ENCODE data around the gene GINS3. TPM values are rescaled to one million over a fixed set of nuclear protein-coding genes. Genes with fewer than 3 reads are reported as not detected.

The GINS3 gene
- total RNA-seq, 1 experiment from 2014 or later, result 7.3 TPM

DNA sequence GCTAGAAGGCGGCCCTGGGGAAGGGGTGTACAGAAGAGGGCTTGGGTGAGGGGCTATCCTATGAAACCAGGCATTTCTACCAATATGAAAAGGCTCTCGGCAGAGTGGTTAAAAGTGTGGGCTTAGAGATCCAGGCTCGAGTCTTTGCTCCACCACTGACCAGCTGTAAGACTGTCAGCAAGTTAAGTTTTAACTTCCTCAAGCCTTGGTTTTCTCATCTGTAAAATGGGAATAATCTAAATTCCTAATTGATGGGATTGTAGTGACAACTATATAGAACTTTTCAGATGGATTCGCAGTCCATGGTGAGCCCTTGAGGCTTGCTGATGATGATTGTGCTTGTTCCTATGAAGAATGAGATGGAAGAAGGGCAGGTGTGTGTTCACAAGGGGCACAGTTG is 57.0 kb downstream of the GINS3 start (continued):
- TF ChIP-seq NFATC4 (CRISPR knock-in tag; IDR thresholded peaks at IDR 0.05), result no peak
- TF ChIP-seq, protein P1, sequence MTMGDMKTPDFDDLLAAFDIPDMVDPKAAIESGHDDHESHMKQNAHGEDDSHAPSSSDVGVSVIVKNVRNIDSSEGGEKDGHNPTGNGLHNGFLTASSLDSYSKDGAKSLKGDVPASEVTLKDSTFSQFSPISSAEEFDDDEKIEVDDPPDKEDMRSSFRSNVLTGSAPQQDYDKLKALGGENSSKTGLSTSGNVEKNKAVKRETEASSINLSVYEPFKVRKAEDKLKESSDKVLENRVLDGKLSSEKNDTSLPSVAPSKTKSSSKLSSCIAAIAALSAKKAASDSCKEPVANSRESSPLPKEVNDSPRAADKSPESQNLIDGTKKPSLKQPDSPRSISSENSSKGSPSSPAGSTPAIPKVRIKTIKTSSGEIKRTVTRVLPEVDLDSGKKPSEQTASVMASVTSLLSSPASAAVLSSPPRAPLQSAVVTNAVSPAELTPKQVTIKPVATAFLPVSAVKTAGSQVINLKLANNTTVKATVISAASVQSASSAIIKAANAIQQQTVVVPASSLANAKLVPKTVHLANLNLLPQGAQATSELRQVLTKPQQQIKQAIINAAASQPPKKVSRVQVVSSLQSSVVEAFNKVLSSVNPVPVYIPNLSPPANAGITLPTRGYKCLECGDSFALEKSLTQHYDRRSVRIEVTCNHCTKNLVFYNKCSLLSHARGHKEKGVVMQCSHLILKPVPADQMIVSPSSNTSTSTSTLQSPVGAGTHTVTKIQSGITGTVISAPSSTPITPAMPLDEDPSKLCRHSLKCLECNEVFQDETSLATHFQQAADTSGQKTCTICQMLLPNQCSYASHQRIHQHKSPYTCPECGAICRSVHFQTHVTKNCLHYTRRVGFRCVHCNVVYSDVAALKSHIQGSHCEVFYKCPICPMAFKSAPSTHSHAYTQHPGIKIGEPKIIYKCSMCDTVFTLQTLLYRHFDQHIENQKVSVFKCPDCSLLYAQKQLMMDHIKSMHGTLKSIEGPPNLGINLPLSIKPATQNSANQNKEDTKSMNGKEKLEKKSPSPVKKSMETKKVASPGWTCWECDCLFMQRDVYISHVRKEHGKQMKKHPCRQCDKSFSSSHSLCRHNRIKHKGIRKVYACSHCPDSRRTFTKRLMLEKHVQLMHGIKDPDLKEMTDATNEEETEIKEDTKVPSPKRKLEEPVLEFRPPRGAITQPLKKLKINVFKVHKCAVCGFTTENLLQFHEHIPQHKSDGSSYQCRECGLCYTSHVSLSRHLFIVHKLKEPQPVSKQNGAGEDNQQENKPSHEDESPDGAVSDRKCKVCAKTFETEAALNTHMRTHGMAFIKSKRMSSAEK (CRISPR knock-in tag; IDR thresholded peaks at IDR 0.05; ENCODE audit: borderline replicate concordance), result no peak
- TF ChIP-seq IRF1 (CRISPR knock-in tag; IDR thresholded peaks at IDR 0.05), result no peak
- no peak for TF ChIP-seq CREM (CRISPR knock-in tag; IDR thresholded peaks at IDR 0.05)

GRCh38 chr16:58449768-58450167 is 57.5 kb downstream of the GINS3 start:
- Mint-ChIP-seq H3K36me3 (no peaks in the 10 kb centered on the region), H3K27me3 (ENCODE audit: low read depth) (peaks cover 23% of the 10 kb centered on the region), H3K27ac (no peak overlapping the region), H3K4me3 (no peak overlapping the region), H3K4me1 (no peaks in the 10 kb centered on the region), H3K9me3 (no peaks in the 10 kb centered on the region)
- ATAC-seq, result no peak; the same call in 1 of the 2 replicates
- no peak for TF ChIP-seq SOX15 (CRISPR knock-in tag; IDR thresholded peaks at IDR 0.05)
- no peak for TF ChIP-seq TCF7 (CRISPR knock-in tag; IDR thresholded peaks at IDR 0.05; ENCODE audit: low read depth)
- no peak for TF ChIP-seq AR (CRISPR knock-in tag; IDR thresholded peaks at IDR 0.05)
- TF ChIP-seq, protein P2, sequence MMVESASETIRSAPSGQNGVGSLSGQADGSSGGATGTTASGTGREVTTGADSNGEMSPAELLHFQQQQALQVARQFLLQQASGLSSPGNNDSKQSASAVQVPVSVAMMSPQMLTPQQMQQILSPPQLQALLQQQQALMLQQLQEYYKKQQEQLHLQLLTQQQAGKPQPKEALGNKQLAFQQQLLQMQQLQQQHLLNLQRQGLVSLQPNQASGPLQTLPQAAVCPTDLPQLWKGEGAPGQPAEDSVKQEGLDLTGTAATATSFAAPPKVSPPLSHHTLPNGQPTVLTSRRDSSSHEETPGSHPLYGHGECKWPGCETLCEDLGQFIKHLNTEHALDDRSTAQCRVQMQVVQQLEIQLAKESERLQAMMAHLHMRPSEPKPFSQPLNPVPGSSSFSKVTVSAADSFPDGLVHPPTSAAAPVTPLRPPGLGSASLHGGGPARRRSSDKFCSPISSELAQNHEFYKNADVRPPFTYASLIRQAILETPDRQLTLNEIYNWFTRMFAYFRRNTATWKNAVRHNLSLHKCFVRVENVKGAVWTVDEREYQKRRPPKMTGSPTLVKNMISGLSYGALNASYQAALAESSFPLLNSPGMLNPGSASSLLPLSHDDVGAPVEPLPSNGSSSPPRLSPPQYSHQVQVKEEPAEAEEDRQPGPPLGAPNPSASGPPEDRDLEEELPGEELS (CRISPR knock-in tag; IDR thresholded peaks at IDR 0.05), result no peak
- TF ChIP-seq ZNF512 (CRISPR knock-in tag; IDR thresholded peaks at IDR 0.05; ENCODE audit: borderline replicate concordance), result no peak
- no peak for TF ChIP-seq EMX1 (CRISPR knock-in tag; IDR thresholded peaks at IDR 0.05)
- CTCF ChIA-PET, result no interaction called here
- DNase-seq (ENCODE audit: low spot score), result no peak
- POLR2A ChIA-PET, result no interaction called here

GRCh38 chr16:58450590-58450989 is 58.3 kb downstream of the GINS3 start:
- Mint-ChIP-seq H3K4me3 (no peak overlapping the region), H3K4me1 (no peaks in the 10 kb centered on the region), H3K27me3 (ENCODE audit: low read depth) (peaks cover 22% of the 10 kb centered on the region), H3K27ac (no peak overlapping the region), H3K36me3 (no peaks in the 10 kb centered on the region), H3K9me3 (no peaks in the 10 kb centered on the region)
- ATAC-seq (no peak), DNase-seq (ENCODE audit: low spot score) (no peak)
- CTCF ChIA-PET, result no interaction called here
- POLR2A ChIA-PET, result no interaction called here
- TF ChIP-seq ZNF416 (CRISPR knock-in tag; IDR thresholded peaks at IDR 0.05), result no peak
- no peak for TF ChIP-seq MYBL2 (CRISPR knock-in tag; IDR thresholded peaks at IDR 0.05)
